ENCODE results near the gene PRDX2.

Gene PRDX2

DNA sequence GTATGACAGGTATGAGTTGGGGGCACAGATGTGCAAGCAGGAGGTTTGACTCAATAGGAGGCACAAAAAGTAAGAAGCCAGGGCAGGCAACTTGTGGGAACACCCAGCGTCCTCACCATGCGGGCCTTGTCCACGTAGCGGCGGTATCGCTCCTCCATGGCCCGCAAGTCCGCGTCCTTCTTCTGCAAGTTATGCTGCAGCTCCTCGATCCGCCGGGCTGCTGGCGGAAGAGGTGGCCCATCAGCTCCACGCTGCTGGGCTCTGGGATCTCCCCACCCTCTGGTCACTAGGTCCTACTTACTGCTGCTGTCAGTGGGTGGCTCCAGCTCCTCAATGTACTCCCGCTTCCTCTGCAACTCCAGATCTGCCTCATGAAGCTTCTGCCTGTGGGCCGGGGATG lies 36.9 kb downstream of the PRDX2 start:
- TF ChIP-seq, protein P1, sequence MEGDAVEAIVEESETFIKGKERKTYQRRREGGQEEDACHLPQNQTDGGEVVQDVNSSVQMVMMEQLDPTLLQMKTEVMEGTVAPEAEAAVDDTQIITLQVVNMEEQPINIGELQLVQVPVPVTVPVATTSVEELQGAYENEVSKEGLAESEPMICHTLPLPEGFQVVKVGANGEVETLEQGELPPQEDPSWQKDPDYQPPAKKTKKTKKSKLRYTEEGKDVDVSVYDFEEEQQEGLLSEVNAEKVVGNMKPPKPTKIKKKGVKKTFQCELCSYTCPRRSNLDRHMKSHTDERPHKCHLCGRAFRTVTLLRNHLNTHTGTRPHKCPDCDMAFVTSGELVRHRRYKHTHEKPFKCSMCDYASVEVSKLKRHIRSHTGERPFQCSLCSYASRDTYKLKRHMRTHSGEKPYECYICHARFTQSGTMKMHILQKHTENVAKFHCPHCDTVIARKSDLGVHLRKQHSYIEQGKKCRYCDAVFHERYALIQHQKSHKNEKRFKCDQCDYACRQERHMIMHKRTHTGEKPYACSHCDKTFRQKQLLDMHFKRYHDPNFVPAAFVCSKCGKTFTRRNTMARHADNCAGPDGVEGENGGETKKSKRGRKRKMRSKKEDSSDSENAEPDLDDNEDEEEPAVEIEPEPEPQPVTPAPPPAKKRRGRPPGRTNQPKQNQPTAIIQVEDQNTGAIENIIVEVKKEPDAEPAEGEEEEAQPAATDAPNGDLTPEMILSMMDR (conservative IDR thresholded peaks at IDR 0.05; ENCODE audit: low read length) = no peak
- no peak overlapping the region for H3K4me3 ChIP-seq (ENCODE audit: low read length)
- no peak for DNase-seq (ENCODE audit: low read depth)

- no peak for DNase-seq (ENCODE audit: low read depth)
- no peak overlapping the region for H3K4me3 ChIP-seq (ENCODE audit: low read length)
- TF ChIP-seq, protein P1 (conservative IDR thresholded peaks at IDR 0.05; ENCODE audit: low read length) = no peak
Observed at GRCh38 chr19:12763100-12763499, 38.5 kb downstream of the PRDX2 start.

DNA sequence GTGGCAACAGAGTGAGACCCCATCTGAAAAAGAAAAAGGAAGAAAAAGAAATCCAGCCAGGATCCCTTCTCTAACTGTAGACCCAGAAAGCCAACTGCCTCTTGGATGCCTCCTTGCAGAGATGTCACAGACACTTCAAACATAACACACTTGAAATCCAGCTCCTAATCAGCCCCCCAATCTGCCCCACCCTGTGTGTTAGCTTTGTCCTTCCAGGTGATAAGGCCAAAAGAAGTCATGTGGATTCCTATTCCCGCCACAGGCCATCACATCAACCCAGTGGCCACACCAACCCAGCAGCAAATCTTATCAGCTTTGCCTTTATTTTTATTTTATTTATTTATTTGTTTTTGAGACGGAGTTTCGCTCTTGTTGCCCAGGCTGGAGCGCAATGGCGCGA lies 41.9 kb downstream of the PRDX2 start:
- TF ChIP-seq, protein P1 (conservative IDR thresholded peaks at IDR 0.05; ENCODE audit: low read length) = no peak

GRCh38 chr19:12757544-12758274 lies 43.9 kb downstream of the PRDX2 start:
- peak; percentile 69 for DNase-seq (ENCODE audit: low read depth)
- TF ChIP-seq, protein P1 (conservative IDR thresholded peaks at IDR 0.05; ENCODE audit: low read length) = peak; percentile 67
- peak overlapping the region; percentile 52 for H3K4me3 ChIP-seq (ENCODE audit: low read length)

More for the DNA sequence above, 41.9 kb downstream of the PRDX2 start:
- H3K4me3 ChIP-seq (ENCODE audit: low read length) = no peak overlapping the region
- DNase-seq (ENCODE audit: low read depth) = no peak

GRCh38 chr19:12756150-12756883 lies 45.3 kb downstream of the PRDX2 start:
- TF ChIP-seq, protein P1 (conservative IDR thresholded peaks at IDR 0.05; ENCODE audit: low read length) = no peak
- no peak overlapping the region for H3K4me3 ChIP-seq (ENCODE audit: low read length)
- DNase-seq (ENCODE audit: low read depth) = no peak

- TF ChIP-seq, protein P1 (conservative IDR thresholded peaks at IDR 0.05; ENCODE audit: low read length) = no peak
- no peak overlapping the region for H3K4me3 ChIP-seq (ENCODE audit: low read length)
- no peak for DNase-seq (ENCODE audit: low read depth)
Observed at GRCh38 chr19:12754465-12755196, 47.0 kb downstream of the PRDX2 start.

Data from AG10803 (cell line).